Osteoblast (primary cell): ENCODE results near the gene CPED1. TPM values are rescaled to one million over a fixed set of nuclear protein-coding genes. Genes with fewer than 3 reads are reported as not detected.
A peak's percentile ranks its signal among the peaks of the same experiment; 100 is the strongest.

Experiments used
- DNase-seq: peaks from one replicate; pipeline ENCODE4 v3.0.0; 2011; ENCODE audit warnings: low spot score, mixed read lengths; ENCODE audit not compliant: insufficient read length; ENCODE audit errors: missing footprints
- H2AFZ ChIP-seq: 2 replicates; pipeline ENCODE4 v1.6.0; 2011; ENCODE audit warnings: mild to moderate bottlenecking, low read length
- H3K27ac ChIP-seq: 2 replicates; pipeline ENCODE4 v1.5.1; 2011; ENCODE audit warnings: mild to moderate bottlenecking, low read depth, low read length, moderate library complexity
- H3K27me3 ChIP-seq: 2 replicates; pipeline ENCODE4 v1.6.0; 2012; ENCODE audit warnings: mild to moderate bottlenecking, control low read depth, inconsistent platforms, low read length, moderate library complexity; ENCODE audit not compliant: insufficient read depth
- H3K36me3 ChIP-seq: 2 replicates; pipeline ENCODE4 v1.5.1; 2011; ENCODE audit warnings: mild to moderate bottlenecking, low read length, control low read depth, moderate library complexity; ENCODE audit not compliant: insufficient read depth
- H3K4me1 ChIP-seq: 2 replicates; pipeline ENCODE4 v1.5.1; 2011; ENCODE audit warnings: mild to moderate bottlenecking, low read length, control low read depth, moderate library complexity; ENCODE audit not compliant: insufficient read depth
- H3K4me2 ChIP-seq: 2 replicates; pipeline ENCODE4 v1.6.0; 2011; ENCODE audit warnings: mild to moderate bottlenecking, low read length; ENCODE audit not compliant: insufficient read depth
- H3K4me3 ChIP-seq: fragments of 200-600 bp; sonication (generic); 3 replicates; pipeline ENCODE4 v1.5.1; 2012; ENCODE audit warnings: mild to moderate bottlenecking, low read length, inconsistent platforms; ENCODE audit not compliant: insufficient read depth
- H3K79me2 ChIP-seq: 2 replicates; pipeline ENCODE4 v1.6.0; 2012; ENCODE audit warnings: mild to moderate bottlenecking, low read length, control low read depth, inconsistent platforms; ENCODE audit not compliant: insufficient read depth
- H3K9me3 ChIP-seq: 2 replicates; pipeline ENCODE4 v1.5.1; 2011; ENCODE audit warnings: low read depth, low read length, control low read depth
- H4K20me1 ChIP-seq: 2 replicates; pipeline ENCODE4 v1.6.0; 2012; ENCODE audit warnings: mild to moderate bottlenecking, low read length, control low read depth; ENCODE audit not compliant: insufficient read depth
- CTCF ChIP-seq: IDR thresholded peaks from 2 replicates; pipeline ENCODE4 v1.5.1; 2011; ENCODE audit warnings: mild to moderate bottlenecking, low read depth, low read length, moderate library complexity; ENCODE audit errors: extremely low read depth
- total RNA-seq: library from RNA; depleted of rRNA; stranded (reverse); fragments of >200 nt; gene quantifications from 2 replicates; pipeline ENCODE4 v1.2.3, GENCODE V29; 2012

Gene CPED1
- total RNA-seq, 1 donor = 30.8 TPM

GRCh38 chr7:121196286-121196685, 207.8 kb downstream of the CPED1 start:
- DNase-seq = no peak
- TF ChIP-seq CTCF = no peak
- Histone ChIP-seq H3K36me3 (no peaks in the 10 kb centered on the region), H4K20me1 (no peaks in the 10 kb centered on the region), H3K4me3 (no peak overlapping the region), H3K4me1 (peaks cover 18% of the 10 kb centered on the region), H3K27me3 (no peaks in the 10 kb centered on the region), H3K4me2 (no peak overlapping the region), H3K27ac (no peak overlapping the region), H3K9me3 (no peaks in the 10 kb centered on the region), H3K79me2 (no peaks in the 10 kb centered on the region), H2AFZ (peak overlapping the region; percentile 56)

GRCh38 chr7:121197455-121197854, 208.9 kb downstream of the CPED1 start:
- Histone ChIP-seq H3K27ac (no peak overlapping the region), H2AFZ (no peak overlapping the region), H3K79me2 (no peaks in the 10 kb centered on the region), H3K4me2 (no peak overlapping the region), H3K4me3 (no peak overlapping the region), H3K9me3 (no peaks in the 10 kb centered on the region), H4K20me1 (no peaks in the 10 kb centered on the region), H3K27me3 (no peaks in the 10 kb centered on the region), H3K4me1 (peaks cover 15% of the 10 kb centered on the region), H3K36me3 (no peaks in the 10 kb centered on the region)
- no peak for DNase-seq
- TF ChIP-seq CTCF = no peak

- no peak for TF ChIP-seq CTCF
- Histone ChIP-seq H4K20me1 (no peaks in the 10 kb centered on the region), H2AFZ (no peak overlapping the region), H3K79me2 (no peaks in the 10 kb centered on the region), H3K27ac (no peak overlapping the region), H3K27me3 (no peaks in the 10 kb centered on the region), H3K36me3 (no peaks in the 10 kb centered on the region), H3K4me1 (peaks cover 12% of the 10 kb centered on the region), H3K4me3 (no peak overlapping the region), H3K9me3 (no peaks in the 10 kb centered on the region), H3K4me2 (no peak overlapping the region)
- no peak for DNase-seq
Measured at GRCh38 chr7:121198502-121198901, 210.0 kb downstream of the CPED1 start.

GRCh38 chr7:121202125-121202524, 213.6 kb downstream of the CPED1 start:
- H3K4me3 ChIP-seq = no peak overlapping the region
- no peaks in the 10 kb centered on the region for H3K9me3 ChIP-seq
- no peak for DNase-seq
- TF ChIP-seq CTCF = no peak
- no peak overlapping the region for H2AFZ ChIP-seq
- H3K27ac ChIP-seq = no peak overlapping the region
- H3K79me2 ChIP-seq = no peaks in the 10 kb centered on the region
- no peaks in the 10 kb centered on the region for H3K4me1 ChIP-seq
- no peak overlapping the region for H3K4me2 ChIP-seq
- H3K27me3 ChIP-seq = no peaks in the 10 kb centered on the region
- H4K20me1 ChIP-seq = no peaks in the 10 kb centered on the region
- H3K36me3 ChIP-seq = no peaks in the 10 kb centered on the region
